ENCODE measurements around the gene WNT9A.

DNA sequence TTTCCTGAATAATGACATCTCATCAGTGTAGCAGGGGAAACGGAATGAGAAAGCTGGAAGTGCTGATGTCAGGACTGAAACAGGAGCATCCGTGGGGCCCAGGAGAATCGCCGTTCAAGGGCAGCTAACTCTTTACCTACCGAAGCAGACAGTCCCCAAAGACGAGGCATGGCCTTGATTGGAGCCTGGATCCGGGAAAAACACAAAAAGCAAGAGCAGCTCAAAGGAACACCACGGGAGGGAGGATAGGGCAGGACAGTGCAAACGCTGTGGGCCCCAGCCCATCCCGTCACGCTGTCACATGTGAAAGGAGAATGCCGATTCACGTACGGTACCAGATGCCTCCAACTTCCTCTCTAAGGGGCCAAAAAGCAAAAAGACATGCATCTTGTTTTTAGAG, 34.9 kb downstream of the WNT9A start:
- TF ChIP-seq CTCF (IDR thresholded peaks at IDR 0.05) (no peak), POLR2AphosphoS5 (IDR thresholded peaks at IDR 0.05) (no peak)

All from upper lobe of left lung (tissue), 4 donors.